HG02763 (cell line): Measurements from ENCODE around the gene CELF5.
"Not testable (repeated sequence)": the region's sequence is repeated elsewhere in the genome, so short reads cannot be mapped to it uniquely, and the experiment has no call there.

Experiments used
- ATAC-seq: cut with Tn5 transposase; IDR thresholded peaks from one replicate; pipeline ENCODE4 v1.9.1; 2021; ENCODE audit warnings: mild to moderate bottlenecking, moderate library complexity; ENCODE audit not compliant: unreplicated experiment

The CELF5 gene

DNA sequence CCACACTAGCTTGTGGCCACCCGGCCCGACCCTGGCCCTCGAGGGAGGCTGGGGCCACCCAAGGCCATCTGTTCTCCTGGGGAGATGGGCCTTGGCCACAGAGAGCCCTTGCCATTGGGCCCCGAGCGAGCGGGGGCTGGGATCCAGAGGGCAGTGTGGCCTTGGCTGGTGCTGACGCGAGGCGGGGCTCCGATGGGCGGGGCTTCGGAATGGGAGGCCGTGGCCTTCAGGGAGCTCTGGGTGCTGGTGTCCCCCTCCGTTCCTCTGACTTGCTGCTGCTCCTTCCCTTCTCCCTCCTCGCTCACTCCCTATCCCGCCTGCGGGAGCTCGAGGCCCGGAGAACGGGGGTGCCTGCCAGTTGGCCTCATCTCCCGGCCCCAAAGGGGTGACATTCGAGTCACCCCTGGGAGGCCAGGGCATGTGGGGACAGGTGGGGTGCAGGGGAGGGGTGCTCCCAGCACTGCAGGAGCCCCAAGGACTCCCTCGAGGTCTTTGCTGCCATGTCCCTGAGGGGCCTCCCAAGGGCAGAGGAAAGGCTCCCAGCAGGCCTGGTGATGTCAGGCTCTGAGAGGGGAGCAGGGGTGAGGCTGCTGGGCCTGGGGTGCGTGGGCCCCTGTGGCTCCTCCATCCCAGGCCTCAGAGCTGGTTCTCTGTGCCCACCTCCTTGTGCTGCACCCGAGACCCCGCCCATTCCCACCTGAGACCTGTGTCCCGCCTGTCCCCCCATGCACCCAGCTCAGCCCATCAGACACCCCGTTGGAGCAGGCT lies 34.6 kb upstream of the CELF5 start:
- ATAC-seq: no peak

GRCh38 chr19:3190470-3190770 lies 34.0 kb upstream of the CELF5 start:
- no peak for ATAC-seq

DNA sequence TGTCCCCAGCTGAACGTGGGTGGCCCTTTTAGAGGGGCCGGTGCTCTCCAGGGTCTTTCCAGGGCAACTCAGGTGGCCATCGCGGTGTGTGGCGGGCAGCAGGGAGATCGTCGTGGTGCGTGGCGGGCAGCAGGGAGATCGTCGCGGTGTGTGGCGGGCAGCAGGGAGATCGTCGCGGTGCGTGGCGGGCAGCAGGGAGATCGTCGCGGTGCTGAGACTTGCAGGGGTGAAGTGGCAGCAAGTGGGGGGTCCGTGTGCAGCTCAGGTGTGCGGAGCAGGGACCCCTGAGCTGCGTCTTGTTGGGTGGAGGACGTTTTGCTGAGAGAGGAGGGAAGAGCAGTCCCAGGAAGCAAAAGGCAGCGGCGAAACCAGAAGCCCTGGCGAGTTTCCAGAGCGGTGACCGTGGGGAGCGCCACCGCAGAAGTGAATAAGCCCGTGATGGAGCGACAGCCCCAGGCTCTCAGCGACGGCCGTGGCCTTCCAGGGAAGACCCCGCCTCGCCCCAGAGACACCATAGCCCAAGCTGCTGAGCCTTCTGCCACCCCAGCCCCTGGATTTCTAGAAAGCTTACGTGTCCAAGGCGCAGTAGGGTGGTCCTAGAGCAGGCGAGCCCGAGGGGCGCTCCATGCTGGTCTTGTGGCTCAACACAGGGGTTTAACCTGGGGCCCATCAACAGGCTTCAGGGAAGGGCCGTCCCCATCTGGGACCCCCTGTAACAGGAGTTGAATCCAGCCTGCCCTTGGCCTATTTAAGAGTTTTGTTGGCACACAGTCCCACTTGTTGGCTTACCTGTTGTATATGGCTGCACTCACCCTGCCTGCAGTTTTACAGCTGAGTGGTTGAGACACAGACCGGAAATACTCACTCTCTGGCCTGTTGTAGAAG lies 33.3 kb upstream of the CELF5 start:
- no peak for ATAC-seq

GRCh38 chr19:3191806-3192104 lies 32.7 kb upstream of the CELF5 start:
- not testable (repeated sequence) for ATAC-seq

GRCh38 chr19:3192228-3192635 lies 32.2 kb upstream of the CELF5 start:
- no peak for ATAC-seq

DNA sequence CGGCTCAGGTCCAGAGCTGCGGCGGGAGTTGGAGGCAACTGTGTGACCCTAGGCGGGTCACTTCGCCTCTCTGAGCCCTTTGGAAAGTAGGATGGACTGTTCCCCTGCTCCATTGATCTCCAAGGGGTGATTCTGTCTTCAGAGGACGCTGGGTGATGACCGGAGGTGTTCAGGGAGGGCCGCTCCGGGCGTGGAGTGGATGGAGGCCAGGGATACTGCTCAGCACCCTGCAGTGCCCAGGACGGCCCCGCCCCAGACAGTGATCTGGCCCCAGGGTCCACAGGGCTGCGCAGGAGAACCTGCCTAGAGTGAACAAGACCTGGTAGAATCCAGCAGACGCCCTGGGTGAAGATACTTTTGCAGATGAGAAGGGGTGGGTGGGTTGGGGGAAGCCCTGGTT lies 31.8 kb upstream of the CELF5 start:
- no peak for ATAC-seq

GRCh38 chr19:3193256-3194105 lies 31.0 kb upstream of the CELF5 start:
- no peak for ATAC-seq

GRCh38 chr19:3194106-3195087 lies 30.1 kb upstream of the CELF5 start:
- no peak for ATAC-seq

DNA sequence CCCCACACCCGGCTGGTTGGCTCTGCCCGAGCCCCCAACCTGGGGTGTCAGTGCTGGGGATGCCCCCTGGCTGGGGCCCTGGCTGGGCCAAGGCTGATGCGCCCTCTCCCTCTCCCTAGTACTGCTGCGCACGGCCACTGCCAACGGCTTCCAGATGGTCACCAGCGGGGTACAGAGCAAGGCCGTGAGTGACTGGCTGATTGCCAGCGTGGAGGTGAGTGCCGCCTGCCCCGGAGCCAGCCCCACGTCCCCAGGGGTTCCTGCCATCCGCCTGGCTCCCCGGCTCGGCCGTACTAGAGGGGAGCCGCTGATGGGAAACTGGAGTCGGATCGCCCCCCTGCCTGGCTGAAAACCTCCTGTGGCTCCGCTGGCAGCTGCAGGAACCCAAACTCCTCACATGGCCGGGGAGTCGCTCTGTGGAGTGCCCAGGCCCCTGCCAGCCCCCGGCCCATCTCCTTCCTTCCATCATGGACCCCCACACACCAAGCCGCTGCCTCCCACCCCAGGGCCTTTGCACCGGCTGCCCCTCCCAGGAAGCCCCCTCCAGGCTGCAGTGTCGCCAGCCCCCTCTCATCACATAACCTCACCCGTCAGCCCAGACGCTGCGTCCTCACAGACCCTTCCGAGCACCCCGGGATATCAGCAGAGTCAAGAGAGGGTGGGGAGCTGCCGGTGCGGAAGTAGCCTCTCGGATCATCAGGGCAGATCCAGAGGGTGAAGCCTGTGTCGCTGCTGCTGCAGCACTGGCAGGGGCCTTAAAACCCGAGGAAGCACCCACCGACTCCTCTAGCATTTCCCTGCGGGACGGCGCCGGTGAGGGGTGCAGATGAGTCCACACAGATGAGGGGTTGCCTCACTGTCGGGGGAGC lies 28.2 kb upstream of the CELF5 start:
- ATAC-seq: no peak

DNA sequence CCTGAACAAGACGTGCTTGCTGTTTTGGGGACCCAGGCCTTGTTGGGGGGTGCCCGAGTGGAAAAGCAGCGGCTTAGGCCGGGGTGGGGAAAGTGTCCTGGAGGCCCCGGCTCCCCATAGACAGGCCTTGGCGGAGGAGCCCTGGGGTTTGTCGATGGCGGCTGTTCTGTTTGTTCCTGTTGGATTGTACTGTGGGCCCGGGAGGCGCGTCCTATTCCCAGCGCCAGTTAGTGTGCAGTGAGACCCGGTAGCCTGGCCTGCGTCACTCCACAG lies 27.6 kb upstream of the CELF5 start:
- ATAC-seq: no peak

DNA sequence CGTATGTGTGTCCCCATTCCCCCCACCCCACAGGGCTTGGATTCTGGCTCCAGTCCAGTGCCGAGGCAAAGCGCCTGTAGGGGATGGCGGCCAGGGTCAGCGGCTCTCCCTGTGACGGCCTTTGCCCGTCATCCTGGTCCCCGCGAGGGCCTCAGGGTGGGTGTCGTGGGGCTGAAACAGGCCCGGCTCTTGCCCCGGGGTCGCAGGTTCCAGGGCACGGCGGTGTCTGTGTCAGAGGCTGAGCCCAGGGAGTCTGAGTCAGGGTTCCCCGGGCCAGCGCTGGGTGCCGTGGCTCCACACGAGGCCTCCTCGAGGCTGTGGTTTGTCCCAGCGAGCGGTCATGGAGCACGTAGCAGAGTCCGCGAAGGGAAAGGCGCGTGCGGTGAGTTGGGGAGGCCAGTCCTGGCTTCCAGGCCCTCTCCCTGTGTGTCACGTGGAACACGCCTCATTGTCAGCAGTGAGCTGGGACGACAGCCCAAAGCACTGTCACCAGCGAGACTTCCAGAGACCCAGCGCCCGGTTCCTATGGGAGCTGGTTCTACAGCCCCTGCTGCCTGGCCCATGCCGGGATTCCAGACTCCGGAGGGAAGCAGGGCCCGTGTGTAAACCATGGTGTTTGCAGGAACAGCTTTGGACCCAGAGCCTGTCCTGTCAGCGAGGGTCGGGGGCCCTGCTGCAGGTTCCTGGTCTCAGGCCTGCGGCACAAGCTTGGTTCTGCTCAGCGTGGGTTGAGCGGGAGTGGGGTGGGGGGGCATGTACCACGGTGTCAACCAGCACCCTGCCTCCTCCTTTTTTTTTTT lies 25.4 kb upstream of the CELF5 start:
- no peak for ATAC-seq

- no peak for ATAC-seq
These were observed 23.3 kb upstream of the CELF5 start for GRCh38 chr19:3201072-3201700.

DNA sequence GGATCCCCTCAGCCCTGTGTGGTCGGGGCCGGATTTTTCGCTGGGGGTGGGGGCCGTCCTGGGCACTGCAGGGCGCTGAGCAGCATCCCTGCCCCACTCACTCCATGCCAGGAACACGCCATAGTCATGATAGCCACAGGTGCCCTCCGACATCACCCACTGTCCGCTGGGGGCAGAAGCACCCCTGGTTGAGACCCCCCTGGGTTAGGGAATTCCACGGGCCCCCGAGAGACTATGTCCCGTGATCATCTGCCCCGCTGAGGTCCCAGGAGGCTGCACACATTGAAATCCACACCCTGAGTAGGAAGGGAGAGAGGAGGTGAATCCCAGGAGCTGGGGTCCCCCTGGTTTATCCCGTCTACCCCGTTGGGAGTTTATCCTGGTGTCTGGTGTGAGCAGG lies 22.6 kb upstream of the CELF5 start:
- ATAC-seq: no peak

GRCh38 chr19:3202346-3202745 lies 22.1 kb upstream of the CELF5 start:
- no peak for ATAC-seq

DNA sequence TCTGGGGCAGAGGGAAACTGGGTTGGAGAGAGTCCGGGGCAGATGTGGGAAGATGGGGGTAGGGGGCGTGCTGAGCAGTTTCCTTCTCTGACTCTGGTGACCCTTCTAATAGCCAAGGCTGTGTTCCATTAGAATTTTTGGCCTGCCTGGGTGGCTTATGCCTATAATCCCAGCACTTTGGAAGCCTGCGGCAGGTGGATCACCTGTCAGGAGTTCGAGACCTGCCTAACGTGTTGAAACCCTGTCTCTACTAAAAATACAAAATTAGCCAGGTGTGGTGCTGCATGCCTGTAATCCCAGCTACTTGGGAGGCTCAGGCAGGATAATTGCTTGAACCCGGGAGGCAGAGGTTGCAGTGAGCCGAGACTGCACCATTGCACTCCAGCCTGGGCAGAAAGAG lies 21.6 kb upstream of the CELF5 start:
- not testable (repeated sequence) for ATAC-seq

DNA sequence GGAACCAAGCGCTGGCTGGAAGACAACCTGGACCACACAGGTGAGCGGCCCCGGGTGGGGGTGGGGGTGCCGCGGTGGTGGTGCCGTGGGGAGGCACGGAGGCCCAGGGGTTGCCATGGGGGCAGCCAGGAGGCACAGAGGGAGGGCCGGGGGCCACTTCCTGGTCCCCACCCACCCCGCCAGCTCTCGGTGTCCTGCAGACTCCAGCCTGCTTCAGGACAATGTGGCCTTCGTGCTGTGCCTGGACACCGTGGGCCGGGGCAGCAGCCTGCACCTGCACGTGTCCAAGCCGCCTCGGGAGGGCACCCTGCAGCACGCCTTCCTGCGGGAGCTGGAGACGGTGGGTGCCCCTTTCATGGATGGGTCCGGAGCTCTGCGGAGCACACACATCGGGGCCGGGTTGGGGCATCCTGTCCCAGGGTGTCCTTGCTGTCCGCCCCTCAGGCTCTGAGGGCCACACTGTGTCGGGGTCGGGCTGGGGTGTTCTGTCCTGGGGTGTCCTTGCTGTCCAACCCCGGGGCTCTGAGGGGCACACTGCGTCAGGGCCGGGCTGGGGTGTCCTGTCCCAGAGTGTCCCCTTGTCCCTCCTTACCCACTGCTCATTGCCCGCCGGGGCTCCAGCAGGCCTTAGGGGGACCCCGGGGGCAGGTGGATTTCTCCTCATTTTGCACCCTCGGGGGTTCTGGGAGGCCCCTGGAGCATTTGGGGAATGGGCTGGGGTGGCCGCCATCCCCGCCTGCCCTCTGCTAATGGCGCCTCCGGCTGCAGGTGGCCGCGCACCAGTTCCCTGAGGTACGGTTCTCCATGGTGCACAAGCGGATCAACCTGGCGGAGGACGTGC lies 20.4 kb upstream of the CELF5 start:
- ATAC-seq: no peak

DNA sequence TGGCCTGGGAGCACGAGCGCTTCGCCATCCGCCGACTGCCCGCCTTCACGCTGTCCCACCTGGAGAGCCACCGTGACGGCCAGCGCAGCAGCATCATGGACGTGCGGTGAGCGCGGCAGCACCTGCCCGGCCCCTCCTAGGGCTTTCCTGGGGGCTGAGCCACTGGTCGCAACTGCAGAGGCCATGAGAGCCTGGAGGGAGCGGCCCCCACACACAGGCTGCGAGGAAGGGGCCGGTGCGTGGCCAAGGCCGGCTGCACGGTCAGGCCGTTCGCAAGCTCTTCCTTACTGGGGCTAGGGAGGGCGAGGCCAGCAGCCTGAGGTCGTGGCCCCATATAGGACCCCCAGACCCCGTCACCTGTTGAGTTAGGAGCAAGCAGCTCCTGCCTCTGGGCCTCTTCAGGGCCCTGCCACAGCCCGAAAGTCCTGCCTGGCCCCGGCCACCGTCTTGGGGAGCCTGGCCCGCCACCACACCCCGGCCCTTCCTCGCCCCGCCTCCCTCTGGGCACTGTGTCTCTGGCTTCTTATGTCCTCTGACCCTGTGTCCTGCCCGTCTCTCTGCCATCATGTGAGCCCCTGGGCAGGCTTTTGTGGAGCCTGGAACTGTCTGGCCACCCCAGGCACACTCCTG lies 19.7 kb upstream of the CELF5 start:
- ATAC-seq: no peak
